ENCODE data around the gene AKAP1. TPM values are rescaled to one million over a fixed set of nuclear protein-coding genes. Genes with fewer than 3 reads are reported as not detected.
A peak's percentile ranks its signal among the peaks of the same experiment; 100 is the strongest.

AKAP1 gene
- total and polyA plus RNA-seq, 4 donors: 31.3 to 58.5 (median 39.8) TPM

- TF ChIP-seq REST (IDR thresholded peaks at IDR 0.05) (peak; percentile 50), FOXA1 (IDR thresholded peaks at IDR 0.05) (no peak), RAD21 (IDR thresholded peaks at IDR 0.05) (peak; percentile 37 to 52), NR2F2 (IDR thresholded peaks at IDR 0.05) (peak; percentile 86)
These were observed 24.5 kb downstream of the AKAP1 start (continued) for GRCh38 chr17:57109393-57110151.

- 52% methylated on average over 5 of the region's 5 CpGs for WGBS
- Histone ChIP-seq H3K9ac (ENCODE audit: low read depth in 1 of 2, low read length in 2 of 2) (no peak overlapping the region), H3K9me3 (ENCODE audit: control insufficient read depth in 4 of 4, low read length in 3 of 4) (no peaks in the 10 kb centered on the region), H3K4me3 (ENCODE audit: low read depth in 1 of 3, low read length in 3 of 3) (no peak overlapping the region), H3K36me3 (ENCODE audit: control insufficient read depth in 4 of 4, insufficient read depth in 3 of 4, low read depth in 1 of 4, low read length in 3 of 4) (peaks cover 0 to 14% (median 7%) of the 10 kb centered on the region in 4 donors), H3K27me3 (ENCODE audit: control insufficient read depth in 4 of 4, insufficient read depth in 4 of 4, low read length in 3 of 4) (no peaks in the 10 kb centered on the region), H3K4me1 (ENCODE audit: control insufficient read depth in 4 of 4, insufficient read depth in 4 of 4, low read length in 3 of 4) (peaks cover 15 to 70% (median 57%) of the 10 kb centered on the region in 4 donors), H3K27ac (ENCODE audit: low read depth in 1 of 2, low read length in 2 of 2) (peak overlapping the region in 1 of 2 donors; percentile 65)
- no peak for DNase-seq (ENCODE audit: low spot score)
- TF ChIP-seq ATF3 (IDR thresholded peaks at IDR 0.05) (no peak), SP1 (IDR thresholded peaks at IDR 0.05) (no peak), NR2F2 (IDR thresholded peaks at IDR 0.05) (peak; percentile 38), FOXA1 (IDR thresholded peaks at IDR 0.05) (no peak), EGR1 (IDR thresholded peaks at IDR 0.05; ENCODE audit: low read depth in 2 of 2) (no peak), CTCF (IDR thresholded peaks at IDR 0.05; ENCODE audit: low read depth, low read length, missing input control) (no peak), REST (IDR thresholded peaks at IDR 0.05) (no peak), RAD21 (IDR thresholded peaks at IDR 0.05) (no peak), YY1 (IDR thresholded peaks at IDR 0.05) (no peak), FOXA2 (IDR thresholded peaks at IDR 0.05) (no peak), RXRA (IDR thresholded peaks at IDR 0.05) (peak in 1 of 2 donors; percentile 47)
These were observed 25.1 kb downstream of the AKAP1 start for GRCh38 chr17:57110152-57110542.
